HepG2 (cell line): Measurements from ENCODE around the gene PTH2. TPM values are rescaled to one million over a fixed set of nuclear protein-coding genes. Genes with fewer than 3 reads are reported as not detected.
A peak's percentile ranks its signal among the peaks of the same experiment; 100 is the strongest.

Source experiments
- BRD4 ChIP-seq: sonication (generic); formaldehyde crosslinking; IDR thresholded peaks from 2 replicates; pipeline ENCODE4 v1.4.0; 2020; ENCODE audit warnings: missing genetic modification reagents
- HNF1A ChIP-seq, 2 experiments: sonication (generic) in 1 of 2; formaldehyde crosslinking in 1 of 2; IDR thresholded peaks; 2 replicates each; pipeline versions ENCODE4 v1.4.0 to v1.6.1; 2016 to 2020; ENCODE audit warnings: borderline replicate concordance in 1 of 2, low read depth in 1 of 2, mild to moderate bottlenecking in 1 of 2, missing genetic modification reagents in 1 of 2
- MAF1 ChIP-seq: sonication (generic); formaldehyde crosslinking; IDR thresholded peaks from 2 replicates; pipeline ENCODE4 v1.5.0; 2020; ENCODE audit warnings: missing genetic modification reagents, borderline replicate concordance
- MEIS1 ChIP-seq: sonication (generic); formaldehyde crosslinking; IDR thresholded peaks from 2 replicates; pipeline ENCODE4 v1.9.0; 2021; ENCODE audit warnings: mild to moderate bottlenecking, missing genetic modification reagents, moderate library complexity, borderline replicate concordance
- NFE2L1 ChIP-seq: sonication (generic); formaldehyde crosslinking; IDR thresholded peaks from 2 replicates; pipeline ENCODE4 v1.4.0; 2020; ENCODE audit warnings: missing genetic modification reagents, mild to moderate bottlenecking, borderline replicate concordance
- NRL ChIP-seq: sonication (generic); formaldehyde crosslinking; IDR thresholded peaks from 2 replicates; pipeline ENCODE4 v1.5.0; 2020; ENCODE audit warnings: missing genetic modification reagents, mild to moderate bottlenecking, moderate library complexity, borderline replicate concordance
- PAF1 ChIP-seq: IDR thresholded peaks from 2 replicates; pipeline ENCODE4 v1.6.1; 2016; ENCODE audit warnings: missing genetic modification reagents, missing compliant biosample characterization
- PRDM15 ChIP-seq: sonication (generic); formaldehyde crosslinking; IDR thresholded peaks from 2 replicates; pipeline ENCODE4 v1.4.0; 2020; ENCODE audit warnings: missing genetic modification reagents
- RBAK ChIP-seq: sonication (generic); formaldehyde crosslinking; IDR thresholded peaks from 2 replicates; pipeline ENCODE4 v1.5.1; 2020; ENCODE audit warnings: mild to moderate bottlenecking, missing genetic modification reagents
- SKIL ChIP-seq: sonication (generic); formaldehyde crosslinking; IDR thresholded peaks from 2 replicates; pipeline ENCODE4 v1.8.0; 2022; ENCODE audit warnings: missing genetic modification reagents, mild to moderate bottlenecking, moderate library complexity, borderline replicate concordance
- SMYD3 ChIP-seq: sonication (generic); formaldehyde crosslinking; IDR thresholded peaks from 2 replicates; pipeline ENCODE4 v1.8.1; 2023; ENCODE audit warnings: mild to moderate bottlenecking, missing genetic modification reagents
- SRY ChIP-seq: sonication (generic); formaldehyde crosslinking; IDR thresholded peaks from 2 replicates; pipeline ENCODE4 v1.8.0; 2022; ENCODE audit warnings: mild to moderate bottlenecking, missing genetic modification reagents
- SUZ12 ChIP-seq: fragments of 150-350 bp; IDR thresholded peaks from 2 replicates; pipeline ENCODE4 v1.6.1; 2014; ENCODE audit warnings: low read depth, low read length
- ZEB1 ChIP-seq: IDR thresholded peaks from 2 replicates; pipeline ENCODE4 v1.6.1; 2012; ENCODE audit warnings: mild to moderate bottlenecking, low read depth, inconsistent platforms; ENCODE audit not compliant: insufficient replicate concordance
- ZFP62 ChIP-seq: sonication (generic); formaldehyde crosslinking; IDR thresholded peaks from 2 replicates; pipeline ENCODE4 v1.4.0; 2020; ENCODE audit warnings: missing genetic modification reagents
- ZNF34 ChIP-seq: sonication (generic); formaldehyde crosslinking; IDR thresholded peaks from 2 replicates; pipeline ENCODE4 v1.4.0; 2020; ENCODE audit warnings: mild to moderate bottlenecking, missing genetic modification reagents, borderline replicate concordance
- ZNF567 ChIP-seq: sonication (generic); formaldehyde crosslinking; IDR thresholded peaks from 2 replicates; pipeline ENCODE4 v1.8.1; 2023; ENCODE audit warnings: mild to moderate bottlenecking, missing genetic modification reagents, borderline replicate concordance
- ZNF780A ChIP-seq: sonication (generic); formaldehyde crosslinking; IDR thresholded peaks from 2 replicates; pipeline ENCODE4 v1.8.0; 2022; ENCODE audit warnings: mild to moderate bottlenecking, missing genetic modification reagents, moderate library complexity
- polyA plus RNA-seq, 8 experiments: library from polyadenylated mRNA; depleted of rRNA in 3 of 8; stranded (reverse) in 7 of 8; unstranded in 1 of 8; fragments of >200 nt; fragmentation: Illumina TruSeq in 4 of 8; extraction: Trizol in 4 of 8; gene quantifications; 2 replicates each; pipeline versions ENCODE4 v1.2.1 to v1.2.3, GENCODE V29; 2011 to 2016; ENCODE audit warnings: low read depth in 4 of 8, missing spikeins in 1 of 8, mixed read lengths in 1 of 8; ENCODE audit not compliant: insufficient read depth in 1 of 8
- total RNA-seq, 5 experiments: library from RNA; depleted of rRNA; stranded (reverse); fragments of >200 nt; fragmentation: Illumina TruSeq; extraction: Trizol; gene quantifications; 2 replicates each; pipeline ENCODE4 v1.2.3, GENCODE V29; 2016; ENCODE audit warnings: low read depth in 1 of 5

PTH2 gene
- total and polyA plus RNA-seq, 2 of the 13 experiments (the other 11 are each of a cell fraction or from before 2014, with no cell fraction given), result not detected

GRCh38 chr19:49451430-49452181, 28.4 kb upstream of the PTH2 start, which contains the start of gene PIH1D1 (continued):
- no peak for TF ChIP-seq PRDM15 (CRISPR knock-in tag)
- TF ChIP-seq BRD4 (CRISPR knock-in tag), result no peak
- no peak for TF ChIP-seq PAF1
- no peak for TF ChIP-seq ZNF567
- TF ChIP-seq ZNF780A (CRISPR knock-in tag), result no peak
- TF ChIP-seq HNF1A (IDR thresholded peaks at IDR 0.05; ENCODE audit: low read depth), result no peak
- TF ChIP-seq HNF1A (CRISPR knock-in tag; IDR thresholded peaks at IDR 0.05; ENCODE audit: borderline replicate concordance), result no peak; the same call in 1 of the 2 replicates
- no peak for TF ChIP-seq NRL (CRISPR knock-in tag)
- no peak for TF ChIP-seq SKIL
- no peak for TF ChIP-seq MAF1 (CRISPR knock-in tag)
- no peak for TF ChIP-seq SMYD3 (CRISPR knock-in tag)
- no peak for TF ChIP-seq NFE2L1 (CRISPR knock-in tag)
- TF ChIP-seq MEIS1 (CRISPR knock-in tag), result peak; percentile 65
- 0 out of 2 replicates have a peak, but pooled peaks have one; percentile 36 for TF ChIP-seq SRY
- no peak for TF ChIP-seq SUZ12
- TF ChIP-seq ZEB1, result no peak
- TF ChIP-seq ZFP62 (CRISPR knock-in tag), result no peak
- no peak for TF ChIP-seq RBAK (CRISPR knock-in tag)
- no peak for TF ChIP-seq ZNF34 (CRISPR knock-in tag)
